CD4-positive, alpha-beta T cell treated with Interleukin-21 for 1 hour (primary cell): ENCODE measurements around the gene ACAT2.
"Not testable (repeated sequence)": the region's sequence is repeated elsewhere in the genome, so short reads cannot be mapped to it uniquely, and the experiment has no call there.

ENCODE experiments used
- DNase-seq: peaks from one replicate; pipeline ENCODE4 v3.0.0-alpha.2; 2020

ACAT2 gene

GRCh38 chr6:159732550-159732949 is 29.3 kb upstream of the ACAT2 start:
- not testable (repeated sequence) for DNase-seq

GRCh38 chr6:159733395-159733794 is 28.4 kb upstream of the ACAT2 start:
- DNase-seq: not testable (repeated sequence)

GRCh38 chr6:159736908-159737307 is 24.9 kb upstream of the ACAT2 start:
- DNase-seq: no peak

- DNase-seq: no peak
Observed at GRCh38 chr6:159739341-159739740, 22.5 kb upstream of the ACAT2 start.

- no peak for DNase-seq
Observed at GRCh38 chr6:159742165-159742564, 19.7 kb upstream of the ACAT2 start.

- DNase-seq: no peak
Observed at GRCh38 chr6:159745081-159745480, 16.8 kb upstream of the ACAT2 start.

GRCh38 chr6:159746759-159747158 is 15.1 kb upstream of the ACAT2 start:
- no peak for DNase-seq

GRCh38 chr6:159748127-159748526 is 13.7 kb upstream of the ACAT2 start:
- not testable (repeated sequence) for DNase-seq

- no peak for DNase-seq
Observed at GRCh38 chr6:159751448-159751847, 10.4 kb upstream of the ACAT2 start.

GRCh38 chr6:159753081-159753872 is 8.6 kb upstream of the ACAT2 start:
- DNase-seq: no peak

- DNase-seq: no peak
Observed at GRCh38 chr6:159754401-159754800, 7.4 kb upstream of the ACAT2 start.

- no peak for DNase-seq
Observed at GRCh38 chr6:159754959-159755914, 6.6 kb upstream of the ACAT2 start.

- no peak for DNase-seq
Observed at GRCh38 chr6:159756508-159756907, 5.3 kb upstream of the ACAT2 start.

GRCh38 chr6:159758031-159759001 is 3.5 kb upstream of the ACAT2 start:
- no peak for DNase-seq

- DNase-seq: no peak
Observed at GRCh38 chr6:159759645-159760044, 2.2 kb upstream of the ACAT2 start.

GRCh38 chr6:159760602-159761057 is 1.2 kb upstream of the ACAT2 start:
- no peak for DNase-seq

- no peak for DNase-seq
Observed at GRCh38 chr6:159761129-159761872, 544 bp upstream of the ACAT2 start.

- DNase-seq: peak; percentile 68
Observed at GRCh38 chr6:159762681-159763293, 942 bp downstream of the ACAT2 start.

GRCh38 chr6:159766906-159767305 is 5.1 kb downstream of the ACAT2 start:
- DNase-seq: no peak

GRCh38 chr6:159769470-159769869 is 7.6 kb downstream of the ACAT2 start:
- no peak for DNase-seq

- DNase-seq: no peak
Observed at GRCh38 chr6:159772196-159772595, 10.4 kb downstream of the ACAT2 start.
